Measurements from ENCODE around the gene PCDHGA10.
"Not testable (repeated sequence)": the region's sequence is repeated elsewhere in the genome, so short reads cannot be mapped to it uniquely, and the experiment has no call there.

The PCDHGA10 gene

DNA sequence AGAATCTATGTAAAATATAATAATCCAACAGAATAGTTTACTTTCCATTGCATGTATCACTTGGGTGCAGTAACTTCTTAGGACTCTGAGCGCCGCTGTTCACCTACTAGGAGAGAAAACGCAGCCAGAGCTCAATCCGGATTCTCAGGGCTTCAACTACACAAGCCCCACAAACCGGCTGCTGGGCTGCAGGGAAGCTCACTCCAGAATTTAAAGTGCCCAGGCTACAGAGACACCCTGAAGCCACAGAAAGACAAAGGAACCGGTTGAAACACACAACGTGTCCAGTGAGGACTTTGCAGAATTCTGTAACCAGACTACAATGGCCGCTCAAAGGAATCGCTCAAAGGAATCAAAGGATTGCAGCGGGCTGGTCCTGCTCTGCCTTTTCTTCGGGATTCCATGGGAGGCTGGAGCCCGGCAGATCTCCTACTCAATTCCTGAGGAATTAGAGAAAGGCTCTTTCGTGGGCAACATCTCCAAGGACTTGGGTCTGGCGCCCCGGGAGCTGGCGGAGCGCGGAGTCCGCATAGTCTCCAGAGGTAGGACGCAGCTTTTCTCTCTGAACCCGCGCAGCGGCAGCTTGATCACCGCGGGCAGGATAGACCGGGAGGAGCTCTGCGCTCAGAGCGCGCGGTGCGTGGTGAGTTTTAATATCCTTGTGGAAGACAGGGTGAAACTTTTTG, at the start of gene PCDHGA10:
Gene PCDHGA10, plus strand, starts transcription at position 134 of the 686 bp plus-strand sequence. Its CDS starts 189 bp downstream, at position 323.
- Histone ChIP-seq H3K9ac (ENCODE audit: low read depth, low read length) (peak within 1 kb of the TSS; percentile 24; the same call in 1 of the 2 replicates), H3K4me1 (ENCODE audit: insufficient read depth, low read length) (no peaks in the 10 kb centered on the region), H3K36me3 (ENCODE audit: insufficient read depth, low read length) (no peaks in the 10 kb centered on the region), H3K9me3 (ENCODE audit: control insufficient read depth, insufficient read depth, low read length) (no peaks in the 10 kb centered on the region)

- Histone ChIP-seq H3K36me3 (ENCODE audit: insufficient read depth, low read length) (no peaks in the 10 kb centered on the region), H3K9ac (ENCODE audit: low read depth, low read length) (no peak within 1 kb of the TSS), H3K9me3 (ENCODE audit: control insufficient read depth, insufficient read depth, low read length) (peaks cover 8% of the 10 kb centered on the region; the same call in 1 of the 2 replicates), H3K4me1 (ENCODE audit: insufficient read depth, low read length) (peaks cover 3% of the 10 kb centered on the region; the same call in 1 of the 2 replicates)
Observed at GRCh38 chr5:141363952-141364660, 48.7 kb upstream of the PCDHGA10 start, which contains the start of gene PCDHGA5. PCDHGA5 (plus strand) TSS chr5:141364162; CDS start chr5:141364331, 169 bp downstream.

DNA sequence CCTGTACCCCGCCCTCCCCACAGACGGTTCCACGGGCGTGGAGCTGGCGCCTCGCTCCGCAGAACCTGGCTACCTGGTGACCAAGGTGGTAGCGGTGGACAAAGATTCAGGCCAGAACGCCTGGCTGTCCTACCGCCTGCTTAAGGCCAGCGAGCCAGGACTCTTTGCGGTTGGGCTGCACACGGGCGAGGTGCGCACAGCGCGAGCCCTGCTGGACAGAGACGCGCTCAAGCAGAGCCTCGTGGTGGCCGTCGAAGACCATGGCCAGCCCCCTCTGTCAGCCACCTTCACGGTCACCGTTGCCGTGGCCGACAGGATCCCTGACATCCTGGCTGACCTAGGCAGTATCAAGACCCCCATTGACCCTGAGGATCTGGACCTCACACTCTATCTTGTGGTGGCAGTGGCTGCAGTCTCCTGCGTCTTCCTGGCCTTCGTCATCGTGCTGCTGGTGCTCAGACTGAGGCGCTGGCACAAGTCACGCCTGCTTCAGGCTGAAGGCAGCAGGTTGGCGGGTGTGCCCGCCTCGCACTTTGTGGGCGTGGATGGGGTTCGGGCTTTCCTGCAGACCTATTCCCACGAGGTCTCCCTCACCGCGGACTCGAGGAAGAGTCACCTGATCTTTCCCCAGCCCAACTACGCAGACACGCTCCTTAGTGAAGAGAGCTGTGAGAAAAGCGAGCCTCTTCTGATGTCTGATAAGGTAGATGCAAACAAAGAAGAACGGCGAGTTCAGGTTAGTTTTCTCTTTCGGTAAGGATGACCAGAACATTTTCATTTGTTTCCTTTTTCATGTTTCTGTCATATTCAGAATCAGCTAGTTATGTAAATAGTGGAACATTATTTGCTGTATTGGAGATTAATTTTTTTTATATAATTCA, 46.5 kb upstream of the PCDHGA10 start:
- H3K4me1 ChIP-seq (ENCODE audit: insufficient read depth, low read length), result peaks cover 3% of the 10 kb centered on the region; the same call in 1 of the 2 replicates
- H3K36me3 ChIP-seq (ENCODE audit: insufficient read depth, low read length), result no peaks in the 10 kb centered on the region
- H3K9ac ChIP-seq (ENCODE audit: low read depth, low read length), result no peak overlapping the region
- H3K9me3 ChIP-seq (ENCODE audit: control insufficient read depth, insufficient read depth, low read length), result no peaks in the 10 kb centered on the region; the same call in 1 of the 2 replicates

- Histone ChIP-seq H3K9me3 (ENCODE audit: control insufficient read depth, insufficient read depth, low read length) (peaks cover 5% of the 10 kb centered on the region), H3K9ac (ENCODE audit: low read depth, low read length) (no peak within 1 kb of the TSS), H3K4me1 (ENCODE audit: insufficient read depth, low read length) (no peaks in the 10 kb centered on the region), H3K36me3 (ENCODE audit: insufficient read depth, low read length) (no peaks in the 10 kb centered on the region)
Observed at GRCh38 chr5:141369994-141370848, 42.6 kb upstream of the PCDHGA10 start, which contains the start of gene PCDHGB3. PCDHGB3 (plus strand) TSS chr5:141370242; CDS start chr5:141370395, 153 bp downstream.

DNA sequence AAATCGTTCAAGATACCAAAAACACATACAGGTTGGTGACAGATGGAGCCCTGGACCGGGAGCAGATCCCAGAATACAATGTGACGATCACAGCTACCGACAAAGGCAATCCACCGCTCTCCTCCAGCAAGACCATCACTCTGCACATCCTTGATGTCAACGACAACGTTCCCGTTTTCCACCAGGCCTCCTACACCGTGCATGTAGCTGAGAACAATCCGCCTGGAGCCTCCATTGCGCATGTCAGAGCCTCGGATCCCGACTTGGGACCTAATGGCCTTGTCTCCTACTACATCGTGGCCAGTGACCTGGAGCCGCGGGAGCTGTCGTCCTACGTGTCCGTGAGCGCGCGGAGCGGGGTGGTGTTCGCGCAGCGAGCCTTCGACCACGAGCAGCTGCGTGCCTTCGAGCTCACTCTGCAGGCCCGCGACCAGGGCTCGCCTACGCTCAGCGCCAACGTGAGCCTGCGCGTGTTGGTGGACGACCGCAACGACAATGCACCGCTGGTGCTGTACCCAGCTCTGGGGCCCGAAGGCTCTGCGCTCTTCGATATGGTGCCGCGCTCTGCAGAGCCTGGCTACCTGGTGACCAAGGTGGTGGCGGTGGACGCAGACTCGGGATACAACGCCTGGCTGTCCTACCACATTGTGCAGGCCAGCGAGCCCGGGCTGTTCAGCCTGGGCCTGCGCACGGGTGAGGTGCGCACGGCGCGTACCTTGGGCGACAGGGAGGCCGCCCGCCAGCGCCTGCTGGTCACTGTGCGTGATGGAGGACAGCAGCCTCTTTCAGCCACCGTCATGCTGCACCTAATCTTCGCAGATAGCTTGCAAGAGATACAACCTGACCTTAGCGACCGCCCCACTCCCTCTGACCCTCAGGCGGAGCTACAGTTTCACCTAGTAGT, 41.0 kb upstream of the PCDHGA10 start:
- H3K4me1 ChIP-seq (ENCODE audit: insufficient read depth, low read length), result no peaks in the 10 kb centered on the region
- no peaks in the 10 kb centered on the region for H3K36me3 ChIP-seq (ENCODE audit: insufficient read depth, low read length)
- H3K9me3 ChIP-seq (ENCODE audit: control insufficient read depth, insufficient read depth, low read length), result peaks cover 5% of the 10 kb centered on the region
- H3K9ac ChIP-seq (ENCODE audit: low read depth, low read length), result no peak overlapping the region

GRCh38 chr5:141373673-141374317, 39.0 kb upstream of the PCDHGA10 start, which contains the start of gene PCDHGA6:
PCDHGA6 (plus strand) TSS chr5:141373891; CDS start chr5:141374084, 193 bp downstream.
- H3K36me3 ChIP-seq (ENCODE audit: insufficient read depth, low read length), result no peaks in the 10 kb centered on the region
- peaks cover 7% of the 10 kb centered on the region for H3K9me3 ChIP-seq (ENCODE audit: control insufficient read depth, insufficient read depth, low read length)
- no peaks in the 10 kb centered on the region for H3K4me1 ChIP-seq (ENCODE audit: insufficient read depth, low read length)
- no peak within 1 kb of the TSS for H3K9ac ChIP-seq (ENCODE audit: low read depth, low read length)

- no peaks in the 10 kb centered on the region for H3K4me1 ChIP-seq (ENCODE audit: insufficient read depth, low read length)
- no peak overlapping the region for H3K9ac ChIP-seq (ENCODE audit: low read depth, low read length)
- no peaks in the 10 kb centered on the region for H3K36me3 ChIP-seq (ENCODE audit: insufficient read depth, low read length)
- H3K9me3 ChIP-seq (ENCODE audit: control insufficient read depth, insufficient read depth, low read length), result peaks cover 7% of the 10 kb centered on the region
Observed at GRCh38 chr5:141374627-141375026, 38.2 kb upstream of the PCDHGA10 start.

- H3K36me3 ChIP-seq (ENCODE audit: insufficient read depth, low read length); H3K4me1 ChIP-seq (ENCODE audit: insufficient read depth, low read length); H3K9me3 ChIP-seq (ENCODE audit: control insufficient read depth, insufficient read depth, low read length); H3K9ac ChIP-seq (ENCODE audit: low read depth, low read length): not testable (repeated sequence)
Observed at GRCh38 chr5:141375444-141376155, 37.2 kb upstream of the PCDHGA10 start.

GRCh38 chr5:141382469-141383294, 30.1 kb upstream of the PCDHGA10 start, which contains the start of gene PCDHGA7:
PCDHGA7 (plus strand) TSS chr5:141382742; CDS start chr5:141382900, 158 bp downstream.
- no peak within 1 kb of the TSS for H3K9ac ChIP-seq (ENCODE audit: low read depth, low read length)
- no peaks in the 10 kb centered on the region for H3K4me1 ChIP-seq (ENCODE audit: insufficient read depth, low read length)
- H3K9me3 ChIP-seq (ENCODE audit: control insufficient read depth, insufficient read depth, low read length), result no peaks in the 10 kb centered on the region; the same call in 1 of the 2 replicates
- H3K36me3 ChIP-seq (ENCODE audit: insufficient read depth, low read length), result no peaks in the 10 kb centered on the region

- Histone ChIP-seq H3K9ac (ENCODE audit: low read depth, low read length) (no peak overlapping the region), H3K36me3 (ENCODE audit: insufficient read depth, low read length) (no peaks in the 10 kb centered on the region), H3K9me3 (ENCODE audit: control insufficient read depth, insufficient read depth, low read length) (peaks cover under 1% of the 10 kb centered on the region), H3K4me1 (ENCODE audit: insufficient read depth, low read length) (no peaks in the 10 kb centered on the region)
Observed at GRCh38 chr5:141383345-141383744, 29.4 kb upstream of the PCDHGA10 start.

Data from ES-I3 (cell line).